ENCODE results near the gene PHF5A.
"Not testable (repeated sequence)": the region's sequence is repeated elsewhere in the genome, so short reads cannot be mapped to it uniquely, and the experiment has no call there.

GRCh38 chr22:41460071-41460470 lies 8.4 kb downstream of the PHF5A start:
- TF ChIP-seq CTCF, POLR2A, POLR2AphosphoS5 (IDR thresholded peaks at IDR 0.05): not testable (repeated sequence)

Data from breast epithelium (tissue), 3 donors.